Hepatocyte (in vitro differentiated cells): ENCODE data around the gene ACSS1. TPM values are rescaled to one million over a fixed set of nuclear protein-coding genes. Genes with fewer than 3 reads are reported as not detected.

Experiments used
- DNase-seq: peaks from one replicate; pipeline ENCODE4 v3.0.0-alpha.2; 2016; ENCODE audit warnings: low spot score
- H2AFZ ChIP-seq: fragments of 200-600 bp; sonication (generic); 2 replicates; pipeline ENCODE4 v1.6.0; 2016; ENCODE audit warnings: antibody characterized with exemption, mild to moderate bottlenecking
- H3K27ac ChIP-seq: fragments of 200-600 bp; sonication (generic); 2 replicates; pipeline ENCODE4 v1.5.1; 2016; ENCODE audit warnings: mild to moderate bottlenecking
- H3K27me3 ChIP-seq: fragments of 200-600 bp; sonication (generic); 2 replicates; pipeline ENCODE4 v1.6.1; 2016
- H3K36me3 ChIP-seq: fragments of 200-600 bp; sonication (generic); replicated peaks from 2 replicates; pipeline ENCODE4 v1.5.1; 2016; ENCODE audit warnings: low read depth; ENCODE audit not compliant: insufficient read depth
- H3K4me1 ChIP-seq: fragments of 200-600 bp; sonication (generic); 2 replicates; pipeline ENCODE4 v1.5.1; 2016; ENCODE audit warnings: mild to moderate bottlenecking, moderate library complexity; ENCODE audit not compliant: insufficient read depth
- H3K4me2 ChIP-seq: fragments of 200-600 bp; sonication (generic); 2 replicates; pipeline ENCODE4 v1.6.0; 2016
- H3K4me3 ChIP-seq: fragments of 200-600 bp; sonication (generic); 2 replicates; pipeline ENCODE4 v1.5.1; 2016; ENCODE audit warnings: mild to moderate bottlenecking
- H3K79me2 ChIP-seq: fragments of 200-600 bp; sonication (generic); 2 replicates; pipeline ENCODE4 v1.6.0; 2017; ENCODE audit warnings: mild to moderate bottlenecking
- H3K9me2 ChIP-seq: fragments of 200-600 bp; sonication (generic); replicated peaks from 2 replicates; pipeline ENCODE4 v1.6.0; 2017; ENCODE audit warnings: mild to moderate bottlenecking; ENCODE audit not compliant: insufficient read depth
- H3K9me3 ChIP-seq: fragments of 200-600 bp; sonication (generic); 2 replicates; pipeline ENCODE4 v1.5.1; 2016; ENCODE audit warnings: low read depth, mild to moderate bottlenecking
- H4K20me1 ChIP-seq: fragments of 200-600 bp; sonication (generic); 2 replicates; pipeline ENCODE4 v1.6.0; 2016; ENCODE audit warnings: mild to moderate bottlenecking; ENCODE audit not compliant: insufficient read depth, poor library complexity, severe bottlenecking
- EZH2 ChIP-seq: fragments of 200-600 bp; sonication (generic); IDR thresholded peaks from 2 replicates; pipeline ENCODE4 v1.6.1; 2016; ENCODE audit warnings: antibody characterized with exemption, mild to moderate bottlenecking, borderline replicate concordance
- EZH2phosphoT487 ChIP-seq: fragments of 200-600 bp; sonication (generic); IDR thresholded peaks from one replicate; pipeline ENCODE4 v1.6.1; 2018; ENCODE audit warnings: antibody characterized with exemption, mild to moderate bottlenecking, low read depth, moderate library complexity; ENCODE audit not compliant: unreplicated experiment, severe bottlenecking
- WGBS: methylation state at CpG from one replicate; pipeline ENCODE4 v1.1.6; 2016; ENCODE audit warnings: low lambda C conversion rate; ENCODE audit errors: missing lambda C conversion rate; 5-methylcytosine and 5-hydroxymethylcytosine counted together
- polyA plus RNA-seq: library from polyadenylated mRNA; unstranded; fragments of >200 nt; fragmentation: Nextera tagmentation; extraction: Ambion mirVana; gene quantifications from 2 replicates; pipeline ENCODE4 v1.2.1, GENCODE V29; 2016
- total RNA-seq: library from RNA; depleted of rRNA; stranded (reverse); fragments of >200 nt; gene quantifications from 2 replicates; pipeline ENCODE4 v1.2.3, GENCODE V29; 2014
- TF ChIP-seq, protein P1 (sequence below): fragments of 200-600 bp; sonication (generic); IDR thresholded peaks from 2 replicates; pipeline ENCODE4 v1.5.1; 2016; ENCODE audit warnings: antibody characterized with exemption, mild to moderate bottlenecking; ENCODE audit not compliant: poor library complexity

ACSS1 gene
- total and polyA plus RNA-seq, 2 experiments from 2014 or later: 20.5 to 37.7 TPM

DNA sequence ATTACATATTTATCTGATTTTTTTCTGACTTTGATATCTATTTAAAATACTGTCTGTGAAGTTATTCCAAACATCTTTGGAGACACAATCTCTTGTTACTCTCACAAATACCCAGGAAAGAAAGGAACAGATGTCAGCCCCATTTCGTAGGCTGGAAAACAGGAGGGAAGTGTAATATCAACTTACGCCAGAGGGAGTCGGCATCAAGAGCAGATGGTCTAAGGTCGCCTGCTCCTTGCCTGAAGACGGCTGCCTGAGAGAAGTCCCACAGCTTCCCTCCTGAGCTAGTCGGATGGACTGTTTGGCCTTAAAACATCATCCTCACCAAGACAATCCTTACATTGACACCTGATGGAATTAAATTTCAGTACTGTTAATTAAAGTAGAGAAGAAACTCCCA is 95.4 kb downstream of the ACSS1 start:
- Histone ChIP-seq H3K9me2 (no peaks in the 10 kb centered on the region), H3K4me2 (no peak overlapping the region), H3K4me3 (no peak overlapping the region), H3K27ac (no peak overlapping the region), H3K36me3 (no peaks in the 10 kb centered on the region), H3K9me3 (no peaks in the 10 kb centered on the region), H2AFZ (no peak overlapping the region), H3K4me1 (no peaks in the 10 kb centered on the region), H3K27me3 (no peaks in the 10 kb centered on the region), H4K20me1 (no peaks in the 10 kb centered on the region), H3K79me2 (no peaks in the 10 kb centered on the region)
- TF ChIP-seq EZH2phosphoT487 (no peak), EZH2 (no peak)
- TF ChIP-seq, protein P1, sequence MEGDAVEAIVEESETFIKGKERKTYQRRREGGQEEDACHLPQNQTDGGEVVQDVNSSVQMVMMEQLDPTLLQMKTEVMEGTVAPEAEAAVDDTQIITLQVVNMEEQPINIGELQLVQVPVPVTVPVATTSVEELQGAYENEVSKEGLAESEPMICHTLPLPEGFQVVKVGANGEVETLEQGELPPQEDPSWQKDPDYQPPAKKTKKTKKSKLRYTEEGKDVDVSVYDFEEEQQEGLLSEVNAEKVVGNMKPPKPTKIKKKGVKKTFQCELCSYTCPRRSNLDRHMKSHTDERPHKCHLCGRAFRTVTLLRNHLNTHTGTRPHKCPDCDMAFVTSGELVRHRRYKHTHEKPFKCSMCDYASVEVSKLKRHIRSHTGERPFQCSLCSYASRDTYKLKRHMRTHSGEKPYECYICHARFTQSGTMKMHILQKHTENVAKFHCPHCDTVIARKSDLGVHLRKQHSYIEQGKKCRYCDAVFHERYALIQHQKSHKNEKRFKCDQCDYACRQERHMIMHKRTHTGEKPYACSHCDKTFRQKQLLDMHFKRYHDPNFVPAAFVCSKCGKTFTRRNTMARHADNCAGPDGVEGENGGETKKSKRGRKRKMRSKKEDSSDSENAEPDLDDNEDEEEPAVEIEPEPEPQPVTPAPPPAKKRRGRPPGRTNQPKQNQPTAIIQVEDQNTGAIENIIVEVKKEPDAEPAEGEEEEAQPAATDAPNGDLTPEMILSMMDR: no peak
- no peak for DNase-seq
- WGBS: 86% methylated on average over 6 of the region's 6 CpGs

DNA sequence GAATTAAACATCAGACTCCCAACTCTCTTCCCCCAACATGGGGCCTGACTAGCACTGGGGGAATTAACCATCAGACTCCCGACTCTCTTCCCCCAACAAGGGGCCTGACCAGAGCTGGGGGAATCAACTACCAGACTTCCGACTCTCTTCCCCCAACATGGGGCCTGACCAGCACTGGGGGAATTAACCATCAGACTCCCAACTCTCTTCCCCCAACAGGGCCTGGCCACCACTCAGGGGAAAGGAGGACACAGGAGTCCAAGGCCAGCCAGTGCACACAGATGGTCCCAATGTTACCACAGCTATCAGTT is 95.8 kb downstream of the ACSS1 start:
- H3K27ac ChIP-seq: no peak overlapping the region
- WGBS: 88% methylated on average over 2 of the region's 2 CpGs
- H3K4me2 ChIP-seq: no peak overlapping the region
- H3K4me3 ChIP-seq: no peak overlapping the region
- no peaks in the 10 kb centered on the region for H3K36me3 ChIP-seq
- TF ChIP-seq EZH2: no peak
- TF ChIP-seq, protein P1: no peak
- no peak for TF ChIP-seq EZH2phosphoT487
- no peaks in the 10 kb centered on the region for H3K9me3 ChIP-seq
- no peaks in the 10 kb centered on the region for H3K27me3 ChIP-seq
- no peak overlapping the region for H2AFZ ChIP-seq
- H3K9me2 ChIP-seq: no peaks in the 10 kb centered on the region
- H3K79me2 ChIP-seq: no peaks in the 10 kb centered on the region
- H3K4me1 ChIP-seq: no peaks in the 10 kb centered on the region
- no peak for DNase-seq
- H4K20me1 ChIP-seq: no peaks in the 10 kb centered on the region

DNA sequence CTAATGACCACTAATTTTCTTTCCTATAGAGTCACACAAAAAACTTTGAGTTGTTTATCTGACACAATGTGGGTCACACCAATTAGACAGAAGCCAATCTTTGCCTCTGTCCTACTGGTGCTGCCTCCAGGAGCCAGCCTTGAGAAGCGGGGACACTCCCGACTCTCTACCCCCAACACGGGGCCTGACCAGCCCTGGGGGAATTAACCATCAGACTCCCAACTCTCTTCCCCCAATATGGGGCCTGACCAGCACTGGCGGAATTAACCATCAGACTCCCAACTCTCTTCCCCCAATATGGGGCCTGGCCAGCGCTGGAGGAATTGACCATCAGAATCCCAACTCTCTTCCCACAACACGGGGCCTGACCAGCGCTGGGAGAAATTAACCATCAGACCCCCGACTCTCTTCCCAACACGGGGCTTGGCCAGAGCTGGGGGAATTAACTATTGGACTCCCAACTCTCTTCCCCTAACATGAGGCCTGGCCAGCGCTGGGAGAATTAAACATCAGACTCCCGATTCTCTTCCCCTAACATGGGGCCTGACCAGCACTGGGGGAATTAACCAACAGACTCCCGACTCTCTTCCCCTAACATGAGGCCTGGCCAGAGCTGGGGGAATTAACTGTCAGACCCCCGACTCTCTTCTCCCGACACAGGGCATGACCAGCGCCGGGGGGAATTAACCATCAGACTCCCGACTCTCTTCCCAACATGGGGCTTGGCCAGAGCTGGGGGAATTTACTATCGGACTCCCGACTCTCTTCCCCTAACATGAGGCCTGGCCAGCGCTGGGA is 96.4 kb downstream of the ACSS1 start:
- no peak for DNase-seq
- Histone ChIP-seq H3K9me3 (no peaks in the 10 kb centered on the region), H3K4me1 (no peaks in the 10 kb centered on the region), H3K4me3 (no peak overlapping the region), H3K36me3 (no peaks in the 10 kb centered on the region), H4K20me1 (no peaks in the 10 kb centered on the region), H3K27ac (no peak overlapping the region), H3K27me3 (no peaks in the 10 kb centered on the region), H3K4me2 (no peak overlapping the region), H3K79me2 (no peaks in the 10 kb centered on the region), H2AFZ (no peak overlapping the region), H3K9me2 (no peaks in the 10 kb centered on the region)
- TF ChIP-seq, protein P1: no peak
- TF ChIP-seq EZH2 (no peak), EZH2phosphoT487 (no peak)
- 93% methylated on average over 13 of the region's 20 CpGs for WGBS
